Measurements from ENCODE around the gene RNU4-1. TPM values are rescaled to one million over a fixed set of nuclear protein-coding genes. Genes with fewer than 3 reads are reported as not detected.

The RNU4-1 gene
- total and polyA plus RNA-seq, 2 of the 4 experiments (the other 2 are of a cell fraction): under 0.01 TPM; not detected in 1

GRCh38 chr12:120264904-120265472 is 28.0 kb downstream of the RNU4-1 start:
- H2AFZ ChIP-seq (replicated peaks; ENCODE audit: low read length, poor library complexity): peak overlapping the region; percentile 86
- peaks cover 4% of the 10 kb centered on the region; the same call in 1 of the 2 replicates for H3K36me3 ChIP-seq (ENCODE audit: control insufficient read depth, insufficient read depth, low read length)
- WGBS, 2 experiments (ENCODE audit: extremely low coverage in 2 of 2, insufficient read length in 1 of 2): 0% methylated on average over 6 of the region's 29 CpGs; no CpG with 5 or more reads in 1 of the 2 experiments
- H3K4me2 ChIP-seq (ENCODE audit: low read depth, low read length): peak overlapping the region; percentile 97
- H2BK120ac ChIP-seq (ENCODE audit: low read depth, low read length): peak overlapping the region; percentile 64
- H3K27ac ChIP-seq (ENCODE audit: insufficient read depth, low read length): peak overlapping the region; percentile 97
- peak overlapping the region; percentile 98 for H3K4me3 ChIP-seq (ENCODE audit: insufficient read depth, low read depth, low read length)
- no peaks in the 10 kb centered on the region for H3K9me3 ChIP-seq (ENCODE audit: control insufficient read depth, insufficient read depth, low read length)
- ChIA-PET POLR2A (ENCODE audit: unreplicated experiment) (interaction anchor here (0.6 to 6.5 kb wide), 7 partner anchors 26 to 1893 kb away, joined by 3 to 39 read pairs (median 15); partner anchors contain the start of genes RNU4-2 and RPLP0), CTCF (interaction anchor here (0.5 to 7.2 kb wide), 14 partner anchors 21 to 407 kb away, joined by 3 to 116 read pairs (median 4); partner anchors contain the start of genes RNU4-2 and RPLP0)
- BruUV-seq (replicated peaks): no TSS peak
- dilution Hi-C loops (cut with HindIII; ENCODE audit: low sequenced_read_pairs, unreplicated experiment) (no loop called here), intact Hi-C loops (cut with micrococcal nuclease) (loop anchor here (1.0 to 2.0 kb wide), 2 partner anchors 37 to 64 kb away; partner anchors contain the start of gene RPLP0), in situ Hi-C loops (cut with MboI; ENCODE audit: low sequenced_read_pairs) (loop anchor here (5.0 kb wide), 1 partner anchor 38 kb away; no protein-coding TSS in a partner anchor)
- peak; percentile 1 for ATAC-seq (ENCODE audit: low read depth)
- H2BK20ac ChIP-seq (ENCODE audit: low read depth, low read length): peak overlapping the region; percentile 40; the same call in 1 of the 2 replicates
- peak overlapping the region; percentile 44 to 72 for H4K8ac ChIP-seq (ENCODE audit: low read depth in 2 of 2, low read length in 2 of 2)
- H3K18ac ChIP-seq (ENCODE audit: low read depth, low read length): peak overlapping the region; percentile 56
- peak overlapping the region; percentile 21 for H4K5ac ChIP-seq (ENCODE audit: low read depth, low read length)
- H2BK5ac ChIP-seq (ENCODE audit: low read depth, low read length, poor library complexity, severe bottlenecking): peak overlapping the region; percentile 92
- peak overlapping the region; percentile 97 for H3K14ac ChIP-seq (replicated peaks; ENCODE audit: low read depth, low read length)
- H3K79me1 ChIP-seq (ENCODE audit: low read depth in 1 of 2, low read length in 2 of 2): peaks cover 2 to 36% of the 10 kb centered on the region in 2 experiments; a peak in 2 of 4 replicates
- H2AK5ac ChIP-seq (ENCODE audit: low read depth, low read length): peak overlapping the region; percentile 95
- peak overlapping the region; percentile 67 for H3K56ac ChIP-seq (ENCODE audit: extremely low read depth, insufficient read depth, low read length)
- H3K27me3 ChIP-seq (ENCODE audit: control insufficient read depth, insufficient read depth, low read length): no peaks in the 10 kb centered on the region
- peaks cover 47% of the 10 kb centered on the region for H4K20me1 ChIP-seq (ENCODE audit: insufficient read depth, low read length)
- H3K4me1 ChIP-seq (ENCODE audit: control insufficient read depth, insufficient read depth, low read length): peaks cover 19% of the 10 kb centered on the region
- no peak for DNase-seq
- peak overlapping the region; percentile 91 for H4K91ac ChIP-seq (ENCODE audit: insufficient read depth, low read depth, low read length)
- H3K23ac ChIP-seq (ENCODE audit: low read depth, low read length): peak overlapping the region; percentile 95
- H2AK9ac ChIP-seq (replicated peaks; ENCODE audit: low read depth, low read length, poor library complexity): peak overlapping the region; percentile 100
- peak overlapping the region; percentile 88; the same call in 2 of the 3 replicates for H2BK15ac ChIP-seq (ENCODE audit: low read depth, low read length)
- TF ChIP-seq CEBPB (IDR thresholded peaks at IDR 0.05; ENCODE audit: low read depth, low read length): no peak
- TF ChIP-seq MXI1 (IDR thresholded peaks at IDR 0.05; ENCODE audit: borderline replicate concordance, low read depth, low read length): no peak
- no peak for TF ChIP-seq ELK1 (IDR thresholded peaks at IDR 0.05; ENCODE audit: borderline replicate concordance, low read depth, low read length)
- TF ChIP-seq MAZ (IDR thresholded peaks at IDR 0.05; ENCODE audit: borderline replicate concordance, low read depth, low read length): no peak
- TF ChIP-seq CTCF (conservative IDR thresholded peaks at IDR 0.05; ENCODE audit: low read depth, low read length): no peak
- no peak for TF ChIP-seq MAFK (IDR thresholded peaks at IDR 0.05; ENCODE audit: low read depth, low read length)
- TF ChIP-seq CHD1 (IDR thresholded peaks at IDR 0.05; ENCODE audit: low read depth, low read length): no peak
- no peak for TF ChIP-seq RCOR1 (IDR thresholded peaks at IDR 0.05; ENCODE audit: insufficient replicate concordance, low read length)
- TF ChIP-seq FOS (IDR thresholded peaks at IDR 0.05; ENCODE audit: low read depth, low read length): no peak
- TF ChIP-seq USF2 (IDR thresholded peaks at IDR 0.05; ENCODE audit: low read depth, low read length): no peak
- TF ChIP-seq BHLHE40 (IDR thresholded peaks at IDR 0.05; ENCODE audit: low read depth, low read length): no peak
- peak overlapping the region; percentile 96 for H3K9ac ChIP-seq (ENCODE audit: low read depth, low read length)
- peaks cover 23% of the 10 kb centered on the region for H3K9me1 ChIP-seq (ENCODE audit: insufficient read depth, low read length)
- peak overlapping the region; percentile 97 for H3K4ac ChIP-seq (ENCODE audit: low read depth, low read length)

All from IMR-90 (cell line).